ENCODE results near the gene NSD2. TPM values are rescaled to one million over a fixed set of nuclear protein-coding genes. Genes with fewer than 3 reads are reported as not detected.
"Not testable (repeated sequence)": the region's sequence is repeated elsewhere in the genome, so short reads cannot be mapped to it uniquely, and the experiment has no call there.

Gene NSD2
- total RNA-seq, 2 experiments from 2014 or later, result 197 to 199 TPM

DNA sequence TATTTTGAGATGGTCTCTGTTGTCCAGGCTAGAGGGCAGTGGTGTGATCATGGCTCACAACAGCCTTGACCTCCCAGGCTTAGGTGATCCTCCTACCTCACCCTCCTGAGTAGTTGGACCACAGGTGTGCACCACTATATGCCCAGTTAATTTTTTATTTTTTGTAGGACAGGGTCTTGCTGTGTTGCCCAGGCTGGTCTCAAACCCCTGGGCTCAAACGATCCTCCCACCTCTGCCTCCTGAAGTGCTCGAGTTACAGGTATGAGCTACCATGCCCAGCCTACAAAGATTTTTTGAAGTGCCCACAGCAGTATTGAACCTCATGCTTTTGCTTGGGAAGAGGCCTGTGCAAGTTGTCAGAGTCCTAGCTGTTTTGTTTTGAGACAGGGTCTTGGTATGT lies 31.1 kb downstream of the NSD2 start:
- no peak overlapping the region for H3K27ac Mint-ChIP-seq
- H3K9me3 Mint-ChIP-seq, result no peaks in the 10 kb centered on the region
- no peak overlapping the region for H3K4me3 Mint-ChIP-seq
- intact Hi-C loops (cut with micrococcal nuclease), result no loop called here
- DNase-seq, result no peak
- no peaks in the 10 kb centered on the region for H3K27me3 Mint-ChIP-seq
- ChIA-PET POLR2A (no interaction called here), CTCF (interaction anchor here (1.1 to 6.5 kb wide), 3 partner anchors 12 to 93 kb away, joined by 3 to 55 read pairs (median 4); partner anchors contain the start of gene LETM1)
- H3K4me1 Mint-ChIP-seq (ENCODE audit: low read depth), result peaks cover 34% of the 10 kb centered on the region
- peaks cover 57% of the 10 kb centered on the region for H3K36me3 Mint-ChIP-seq

DNA sequence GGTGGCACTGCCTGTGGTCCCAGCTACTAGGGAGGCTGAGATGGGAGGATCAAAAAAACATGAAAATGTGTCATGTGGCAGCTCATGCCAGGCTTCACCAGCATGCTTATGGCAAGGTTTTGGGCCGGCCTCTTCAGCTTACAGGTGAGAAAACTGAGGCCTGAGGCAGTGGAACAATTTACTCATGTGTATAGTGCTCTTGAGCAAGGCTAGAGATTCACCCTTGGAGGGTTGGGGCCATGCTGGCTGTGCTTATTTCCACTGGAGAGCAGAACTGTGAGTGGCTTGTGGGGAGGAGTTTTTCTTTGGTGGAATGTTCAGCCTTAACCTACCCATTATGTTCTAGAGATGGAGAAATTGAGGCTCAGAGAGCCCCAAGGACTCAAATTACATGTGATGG lies 31.8 kb downstream of the NSD2 start:
- POLR2A ChIA-PET, result no interaction called here
- intact Hi-C loops (cut with micrococcal nuclease), result no loop called here
- H3K36me3 Mint-ChIP-seq, result peaks cover 57% of the 10 kb centered on the region
- H3K4me3 Mint-ChIP-seq, result no peak overlapping the region
- no peak overlapping the region for H3K27ac Mint-ChIP-seq
- H3K27me3 Mint-ChIP-seq, result no peaks in the 10 kb centered on the region
- peaks cover 37% of the 10 kb centered on the region for H3K4me1 Mint-ChIP-seq (ENCODE audit: low read depth)
- peak; percentile 20 for DNase-seq
- CTCF ChIA-PET, result interaction anchor here (1.1 to 6.5 kb wide), 3 partner anchors 11 to 94 kb away, joined by 3 to 55 read pairs (median 4); partner anchors contain the start of gene LETM1
- H3K9me3 Mint-ChIP-seq, result no peaks in the 10 kb centered on the region

DNA sequence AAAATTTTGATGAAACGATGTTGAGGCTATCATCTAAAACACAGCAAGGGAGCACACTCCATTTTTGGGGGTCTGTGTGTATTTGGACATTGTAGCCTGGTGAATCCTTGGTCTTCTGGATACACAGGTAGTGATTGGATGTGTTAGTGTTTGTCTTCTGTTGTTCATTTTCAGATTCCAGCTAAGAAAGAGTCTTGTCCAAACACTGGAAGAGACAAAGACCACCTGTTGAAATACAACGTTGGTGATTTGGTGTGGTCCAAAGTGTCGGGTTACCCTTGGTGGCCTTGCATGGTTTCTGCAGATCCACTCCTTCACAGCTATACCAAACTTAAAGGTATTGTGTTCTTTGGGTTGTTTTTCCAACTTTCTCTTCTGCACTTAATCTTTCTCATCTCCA lies 32.8 kb downstream of the NSD2 start:
- H3K4me3 Mint-ChIP-seq, result no peak overlapping the region
- H3K27ac Mint-ChIP-seq, result no peak overlapping the region
- no peaks in the 10 kb centered on the region for H3K9me3 Mint-ChIP-seq
- intact Hi-C loops (cut with micrococcal nuclease), result no loop called here
- no peak for DNase-seq
- ChIA-PET CTCF (interaction anchor here (1.6 kb wide), 1 partner anchor 211 kb away, joined by 4 read pairs; no protein-coding TSS in a partner anchor), POLR2A (no interaction called here)
- H3K4me1 Mint-ChIP-seq (ENCODE audit: low read depth), result peaks cover 36% of the 10 kb centered on the region
- H3K27me3 Mint-ChIP-seq, result no peaks in the 10 kb centered on the region
- H3K36me3 Mint-ChIP-seq, result peaks cover 62% of the 10 kb centered on the region

DNA sequence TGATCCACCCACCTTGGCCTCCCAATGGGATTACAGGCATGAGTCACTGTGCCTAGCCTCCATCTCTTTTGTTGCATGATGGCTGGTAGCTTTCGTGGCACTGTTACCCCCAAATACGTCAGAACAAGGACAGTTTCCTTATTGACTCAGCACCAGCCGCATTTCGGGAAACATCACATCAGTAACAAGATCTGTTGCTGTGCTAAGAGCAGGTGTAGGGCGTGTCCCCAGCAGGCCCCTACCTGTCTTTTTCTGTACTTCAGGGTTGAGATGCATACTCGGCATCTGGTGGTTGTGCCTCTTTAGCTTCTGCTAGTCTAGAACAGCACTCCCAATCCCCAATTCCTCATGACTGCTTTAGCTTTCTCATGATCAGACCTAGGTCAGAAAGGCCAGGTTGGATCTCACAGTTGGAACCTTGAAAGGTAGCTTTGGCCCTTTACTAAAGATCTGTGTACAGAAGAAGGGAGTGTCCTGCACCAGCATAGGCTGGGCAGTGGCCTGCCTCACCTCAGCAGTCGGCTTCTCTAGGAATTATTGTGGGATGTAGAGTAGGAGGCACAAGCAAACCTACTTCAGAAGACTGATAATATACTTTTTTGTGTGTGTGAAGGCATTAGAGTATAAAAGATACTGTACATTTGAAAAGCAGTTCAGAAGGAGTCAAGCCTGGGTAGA lies 36.8 kb downstream of the NSD2 start:
- Mint-ChIP-seq H3K27me3 (no peaks in the 10 kb centered on the region), H3K4me3 (no peak overlapping the region), H3K9me3 (no peaks in the 10 kb centered on the region), H3K36me3 (peaks cover 49% of the 10 kb centered on the region), H3K4me1 (ENCODE audit: low read depth) (peaks cover 30% of the 10 kb centered on the region), H3K27ac (no peak overlapping the region)
- intact Hi-C loops (cut with micrococcal nuclease), result no loop called here
- POLR2A ChIA-PET, result no interaction called here
- DNase-seq, result no peak
- CTCF ChIA-PET, result interaction anchor here (0.8 to 2.2 kb wide), 2 partner anchors 8 to 161 kb away, joined by 3 to 11 read pairs; no protein-coding TSS in a partner anchor

DNA sequence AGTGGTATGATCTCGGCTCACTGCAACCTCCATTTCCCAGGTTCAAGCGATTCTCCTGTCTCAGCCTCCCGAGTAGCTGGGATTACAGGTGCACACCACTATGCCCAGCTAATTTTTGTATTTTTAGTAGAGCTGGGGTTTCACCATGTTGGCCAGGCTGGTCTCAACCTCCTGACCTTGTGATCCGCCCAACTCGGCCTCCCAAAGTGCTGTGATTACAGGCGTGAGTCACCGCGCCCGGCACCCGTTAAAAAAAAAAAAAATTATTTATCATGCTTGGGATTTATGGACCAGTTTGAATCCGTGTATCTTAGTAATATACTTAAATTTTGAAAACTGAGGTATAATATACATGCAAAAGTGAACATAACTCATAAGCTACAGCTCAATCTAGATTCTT lies 38.5 kb downstream of the NSD2 start:
- ChIA-PET POLR2A (interaction anchor here (0.6 kb wide), 1 partner anchor 55 kb away, joined by 3 read pairs; no protein-coding TSS in a partner anchor), CTCF (interaction anchor here (0.6 to 2.4 kb wide), 7 partner anchors 10 to 244 kb away, joined by 3 to 16 read pairs (median 4); no protein-coding TSS in a partner anchor)
- Mint-ChIP-seq H3K36me3 (peaks cover 44% of the 10 kb centered on the region), H3K4me1 (ENCODE audit: low read depth) (peaks cover 25% of the 10 kb centered on the region)
- H3K27ac Mint-ChIP-seq; intact Hi-C loops (cut with micrococcal nuclease); H3K4me3 Mint-ChIP-seq; H3K9me3 Mint-ChIP-seq; H3K27me3 Mint-ChIP-seq; DNase-seq: not testable (repeated sequence)

DNA sequence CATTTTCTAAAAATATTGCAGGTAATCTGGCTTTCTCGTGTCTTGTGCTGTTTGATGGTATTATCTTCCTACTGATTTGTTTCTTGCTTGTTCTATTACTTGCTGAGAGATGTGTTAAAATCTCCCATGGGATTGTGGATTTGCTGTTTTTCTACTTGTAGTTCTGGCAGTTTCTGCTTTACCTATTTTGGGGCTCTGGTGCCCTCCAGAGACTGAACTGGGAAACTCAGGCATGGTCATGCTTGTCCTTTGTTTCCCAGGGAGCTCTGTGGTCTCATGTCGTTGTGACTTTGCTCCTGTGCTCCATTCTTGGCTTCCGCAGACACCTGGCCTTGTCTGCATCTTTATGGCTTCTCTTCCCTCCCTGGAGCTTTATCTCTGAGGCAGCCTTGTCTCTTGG lies 39.5 kb downstream of the NSD2 start:
- CTCF ChIA-PET, result interaction anchor here (0.6 to 2.4 kb wide), 5 partner anchors 10 to 863 kb away, joined by 3 to 16 read pairs (median 4); no protein-coding TSS in a partner anchor
- DNase-seq, result peak; percentile 34
- Mint-ChIP-seq H3K9me3 (no peaks in the 10 kb centered on the region), H3K4me3 (no peak overlapping the region), H3K27me3 (no peaks in the 10 kb centered on the region), H3K4me1 (ENCODE audit: low read depth) (peaks cover 23% of the 10 kb centered on the region), H3K27ac (no peak overlapping the region), H3K36me3 (peaks cover 37% of the 10 kb centered on the region)
- intact Hi-C loops (cut with micrococcal nuclease), result no loop called here
- POLR2A ChIA-PET, result no interaction called here

DNA sequence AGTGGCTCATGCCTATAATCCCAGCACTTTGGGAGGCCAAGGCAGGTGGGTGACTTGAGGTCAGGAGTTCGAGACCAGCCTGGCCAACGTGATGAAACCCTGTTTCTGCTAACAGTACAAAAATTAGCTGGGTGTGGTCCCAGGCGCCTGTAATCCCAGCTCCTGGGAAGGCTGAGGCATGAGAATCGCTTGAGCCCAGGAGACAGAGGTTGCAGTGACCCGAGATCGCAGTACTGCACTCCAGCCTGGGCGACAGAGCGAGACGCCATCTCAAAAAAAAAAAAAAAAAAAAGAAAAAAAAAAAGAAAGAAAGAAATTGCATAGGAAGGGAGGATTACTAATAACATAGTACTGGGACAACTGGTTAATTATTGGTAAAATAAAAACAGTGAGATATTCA lies 40.1 kb downstream of the NSD2 start:
- H3K27me3 Mint-ChIP-seq; H3K4me3 Mint-ChIP-seq; DNase-seq; POLR2A ChIA-PET; H3K9me3 Mint-ChIP-seq; H3K27ac Mint-ChIP-seq; intact Hi-C loops (cut with micrococcal nuclease): not testable (repeated sequence)
- Mint-ChIP-seq H3K36me3 (peaks cover 32% of the 10 kb centered on the region), H3K4me1 (ENCODE audit: low read depth) (peaks cover 17% of the 10 kb centered on the region)
- CTCF ChIA-PET, result interaction anchor here (0.6 to 2.4 kb wide), 3 partner anchors 9 to 152 kb away, joined by 3 to 16 read pairs (median 4); no protein-coding TSS in a partner anchor

DNA sequence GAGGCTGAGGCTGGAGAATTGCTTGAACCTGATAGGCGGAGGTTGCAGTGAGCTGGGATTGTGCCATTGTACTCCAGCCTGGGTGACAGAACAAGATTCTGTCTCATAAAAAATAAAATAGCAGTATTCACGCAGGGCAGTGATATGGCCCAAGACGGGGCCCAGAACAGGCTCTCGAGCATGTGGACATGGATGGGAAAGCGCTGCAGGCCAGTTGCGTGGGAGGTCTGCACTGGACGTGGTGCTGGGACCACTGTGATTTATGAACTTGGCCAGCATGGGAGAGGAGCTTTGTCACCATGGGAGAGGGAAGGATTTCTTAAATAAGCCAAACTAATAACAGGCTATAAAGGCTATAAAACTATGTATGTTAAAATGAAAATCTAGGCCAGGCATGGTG lies 51.6 kb downstream of the NSD2 start:
- no peak for DNase-seq
- H3K4me3 Mint-ChIP-seq, result no peak overlapping the region
- ChIA-PET POLR2A (no interaction called here), CTCF (no interaction called here)
- H3K27ac Mint-ChIP-seq, result no peak overlapping the region
- H3K9me3 Mint-ChIP-seq, result no peaks in the 10 kb centered on the region
- intact Hi-C loops (cut with micrococcal nuclease), result no loop called here
- H3K36me3 Mint-ChIP-seq, result peaks cover 28% of the 10 kb centered on the region
- no peaks in the 10 kb centered on the region for H3K4me1 Mint-ChIP-seq (ENCODE audit: low read depth)
- no peaks in the 10 kb centered on the region for H3K27me3 Mint-ChIP-seq

DNA sequence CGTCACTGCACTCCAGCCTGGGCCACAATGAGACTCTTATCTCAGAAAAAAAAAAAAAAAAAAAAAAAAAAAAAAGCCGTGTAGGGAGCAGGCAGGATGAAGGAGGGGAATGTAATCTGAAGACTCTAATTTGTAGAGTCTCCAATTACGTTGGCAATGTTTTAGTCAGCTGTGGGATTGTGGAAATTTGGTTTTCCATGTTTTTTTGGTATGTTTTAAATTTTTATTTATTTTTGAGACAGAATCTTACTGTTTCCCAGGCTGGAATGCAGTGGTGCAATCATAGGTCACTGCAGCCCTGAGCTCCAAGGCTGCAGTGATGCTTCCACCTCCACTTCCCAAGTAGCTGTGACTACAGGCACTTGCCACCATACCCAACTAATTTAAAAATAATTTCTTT lies 56.5 kb downstream of the NSD2 start:
- no peak overlapping the region for H3K27ac Mint-ChIP-seq
- ChIA-PET CTCF (interaction anchor here (1.1 to 1.4 kb wide), 2 partner anchors 14 to 19 kb away, joined by 3 to 4 read pairs; no protein-coding TSS in a partner anchor), POLR2A (no interaction called here)
- H3K27me3 Mint-ChIP-seq, result no peaks in the 10 kb centered on the region
- intact Hi-C loops (cut with micrococcal nuclease), result no loop called here
- no peak for DNase-seq
- no peaks in the 10 kb centered on the region for H3K9me3 Mint-ChIP-seq
- H3K36me3 Mint-ChIP-seq, result peaks cover 42% of the 10 kb centered on the region
- no peaks in the 10 kb centered on the region for H3K4me1 Mint-ChIP-seq (ENCODE audit: low read depth)
- no peak overlapping the region for H3K4me3 Mint-ChIP-seq

DNA sequence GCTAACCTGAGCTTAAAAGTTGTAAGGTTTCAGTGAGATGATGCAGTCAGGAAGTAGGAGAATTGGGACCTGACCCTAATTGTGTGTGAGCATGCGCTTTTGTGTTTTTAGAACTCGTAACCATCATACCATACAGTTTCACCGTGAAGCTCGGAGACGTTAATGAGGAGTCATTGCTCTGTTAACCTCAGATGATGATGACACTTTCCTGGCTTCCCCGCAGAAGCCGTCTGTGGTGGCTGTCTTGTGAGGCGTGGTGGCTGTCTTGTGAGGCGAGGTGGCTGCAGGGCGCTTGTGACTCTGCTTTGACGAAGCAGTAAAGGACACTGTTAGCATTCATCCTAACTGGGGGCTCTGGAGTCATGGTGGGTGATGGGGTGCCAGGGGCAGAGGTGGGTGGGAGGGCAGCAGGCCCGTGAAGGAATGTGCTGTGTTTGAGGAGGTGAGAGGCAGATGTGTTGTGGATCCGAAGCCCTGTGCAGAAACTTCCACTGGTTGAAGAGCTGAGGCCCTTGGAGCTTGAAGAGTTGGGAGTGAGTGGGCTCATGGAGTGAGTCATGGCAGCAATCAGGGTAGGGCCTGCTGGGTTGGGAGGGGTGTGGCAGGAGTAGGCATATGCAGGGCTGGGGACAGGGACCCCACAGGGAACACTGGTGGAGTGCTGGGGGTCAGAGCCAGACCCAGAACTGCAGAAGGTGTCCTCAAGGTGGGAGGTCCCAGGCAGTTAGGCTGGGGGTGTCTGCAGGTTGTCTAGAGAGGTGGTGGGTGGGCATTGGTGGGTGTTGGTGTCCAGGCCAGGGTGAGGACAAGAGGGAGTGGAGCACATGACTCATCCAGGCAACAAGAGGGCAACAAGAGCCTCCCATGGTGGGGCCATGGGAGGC lies 57.4 kb downstream of the NSD2 start:
- no peaks in the 10 kb centered on the region for H3K9me3 Mint-ChIP-seq
- no peak for DNase-seq
- intact Hi-C loops (cut with micrococcal nuclease), result no loop called here
- peaks cover 37% of the 10 kb centered on the region for H3K36me3 Mint-ChIP-seq
- H3K27me3 Mint-ChIP-seq, result no peaks in the 10 kb centered on the region
- CTCF ChIA-PET, result interaction anchor here (1.1 to 1.4 kb wide), 2 partner anchors 15 to 20 kb away, joined by 3 to 4 read pairs; no protein-coding TSS in a partner anchor
- POLR2A ChIA-PET, result no interaction called here
- no peak overlapping the region for H3K27ac Mint-ChIP-seq
- no peak overlapping the region for H3K4me3 Mint-ChIP-seq
- no peaks in the 10 kb centered on the region for H3K4me1 Mint-ChIP-seq (ENCODE audit: low read depth)

DNA sequence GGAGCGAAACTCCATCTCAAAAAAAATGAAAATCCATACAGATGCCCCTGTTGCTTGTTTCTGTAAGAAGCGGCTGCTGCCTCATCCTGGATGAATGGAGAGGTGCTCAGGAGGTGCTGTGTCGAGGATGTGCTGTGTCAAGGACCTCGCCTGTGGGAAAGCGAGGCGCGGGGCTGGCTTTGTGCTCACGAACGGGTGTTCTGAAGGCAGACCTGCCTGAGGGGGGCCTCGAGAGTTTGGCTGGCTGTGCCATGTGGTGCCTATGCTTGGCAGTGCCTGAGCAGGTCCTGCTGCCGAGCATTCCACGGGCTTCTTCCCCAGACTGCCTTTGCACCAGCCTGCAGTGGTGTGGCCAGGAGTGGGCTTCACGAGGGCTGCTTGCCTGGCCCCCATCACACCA lies 61.5 kb downstream of the NSD2 start:
- H3K9me3 Mint-ChIP-seq, result no peaks in the 10 kb centered on the region
- intact Hi-C loops (cut with micrococcal nuclease), result no loop called here
- H3K27ac Mint-ChIP-seq, result no peak overlapping the region
- peaks cover 36% of the 10 kb centered on the region for H3K36me3 Mint-ChIP-seq
- ChIA-PET POLR2A (no interaction called here), CTCF (no interaction called here)
- DNase-seq, result no peak
- no peak overlapping the region for H3K4me3 Mint-ChIP-seq
- no peaks in the 10 kb centered on the region for H3K4me1 Mint-ChIP-seq (ENCODE audit: low read depth)
- no peaks in the 10 kb centered on the region for H3K27me3 Mint-ChIP-seq

DNA sequence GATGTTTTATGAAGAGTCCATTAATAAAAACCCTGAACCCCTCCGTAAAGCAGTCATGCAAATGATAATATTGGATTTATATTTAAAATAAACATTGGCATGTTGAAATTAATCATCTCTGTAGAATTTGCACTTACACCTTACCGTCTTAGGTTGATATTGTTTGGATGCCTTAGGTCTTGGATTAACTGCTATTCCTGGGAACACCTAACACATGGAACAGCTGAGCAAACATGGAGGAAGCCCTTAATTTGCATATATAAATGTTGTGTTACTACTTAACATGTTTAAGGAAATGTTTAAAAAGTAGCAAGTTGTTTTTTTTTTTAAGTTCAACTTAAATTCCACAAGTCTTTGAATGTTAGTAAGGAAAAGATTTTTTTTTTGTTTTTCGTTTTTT lies 62.5 kb downstream of the NSD2 start:
- intact Hi-C loops (cut with micrococcal nuclease), result no loop called here
- Mint-ChIP-seq H3K4me1 (ENCODE audit: low read depth) (no peaks in the 10 kb centered on the region), H3K27ac (no peak overlapping the region), H3K4me3 (no peak overlapping the region), H3K27me3 (no peaks in the 10 kb centered on the region), H3K9me3 (no peaks in the 10 kb centered on the region), H3K36me3 (peaks cover 33% of the 10 kb centered on the region)
- ChIA-PET CTCF (no interaction called here), POLR2A (no interaction called here)
- DNase-seq, result no peak
